ENCODE measurements around the gene COLEC11. TPM values are rescaled to one million over a fixed set of nuclear protein-coding genes. Genes with fewer than 3 reads are reported as not detected.

COLEC11 gene
- total and polyA plus RNA-seq, 2 of the 13 experiments (the other 11 are each of a cell fraction or from before 2014, with no cell fraction given): 1.5 to 3.0 TPM

DNA sequence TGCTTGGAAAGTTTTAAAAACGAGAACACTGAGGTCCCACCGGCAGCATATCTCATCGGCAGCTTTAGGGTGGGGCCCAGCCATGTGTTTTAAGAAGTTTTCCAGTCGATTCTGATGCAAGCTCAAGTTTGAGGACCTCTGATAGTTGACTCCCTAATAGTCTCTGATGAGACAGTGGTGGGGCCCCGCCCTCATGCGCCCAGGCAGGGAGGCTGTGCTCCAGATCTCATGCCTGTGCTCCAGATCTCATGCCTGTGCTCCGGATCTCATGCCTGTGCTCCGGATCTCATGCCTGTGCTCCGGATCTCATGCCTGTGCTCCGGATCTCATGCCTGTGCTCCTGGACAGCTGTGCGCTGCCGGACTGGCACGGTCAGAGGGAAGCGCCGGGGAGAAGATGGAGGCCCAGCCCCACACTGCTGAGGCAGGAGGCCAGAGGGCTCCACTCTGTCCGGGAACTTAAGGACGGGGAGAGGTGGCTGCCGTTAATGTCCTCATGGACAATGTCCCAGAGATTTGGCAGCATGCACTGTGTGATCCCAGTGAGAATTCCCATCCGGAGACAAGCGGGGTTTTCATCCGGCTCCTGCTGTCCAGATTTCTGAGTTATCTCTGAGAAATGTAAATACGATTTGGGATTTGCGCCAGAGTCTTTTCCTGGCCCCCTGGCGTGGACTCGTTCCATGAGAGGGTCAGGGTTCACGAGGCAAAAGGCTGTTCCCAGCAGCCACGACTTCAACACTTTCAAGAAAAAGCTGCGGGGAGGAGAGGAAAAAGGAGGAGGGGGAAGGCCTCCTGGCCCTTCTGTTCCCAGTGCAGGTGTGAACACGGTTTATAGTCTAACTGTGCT lies 9.4 kb upstream of the COLEC11 start (continued):
- TF ChIP-seq NPAS2 (CRISPR knock-in tag; IDR thresholded peaks at IDR 0.05; ENCODE audit: borderline replicate concordance): 0 out of 2 replicates have a peak, but pooled peaks have one; percentile 26
- no peak for TF ChIP-seq HMGA1 (CRISPR knock-in tag; conservative IDR thresholded peaks at IDR 0.05)
- peak; percentile 88 for TF ChIP-seq TARDBP (CRISPR knock-in tag; IDR thresholded peaks at IDR 0.05)
- TF ChIP-seq CBX1 (IDR thresholded peaks at IDR 0.05; ENCODE audit: low read depth): peak; percentile 50
- peak; percentile 99 for TF ChIP-seq PPARG (CRISPR knock-in tag; conservative IDR thresholded peaks at IDR 0.05)
- TF ChIP-seq NFATC3 (CRISPR knock-in tag; IDR thresholded peaks at IDR 0.05): no peak
- TF ChIP-seq TBX2 (CRISPR knock-in tag; IDR thresholded peaks at IDR 0.05; ENCODE audit: borderline replicate concordance): peak; percentile 84
- TF ChIP-seq ZNF878 (CRISPR knock-in tag; IDR thresholded peaks at IDR 0.05): no peak
- TF ChIP-seq, protein P1, sequence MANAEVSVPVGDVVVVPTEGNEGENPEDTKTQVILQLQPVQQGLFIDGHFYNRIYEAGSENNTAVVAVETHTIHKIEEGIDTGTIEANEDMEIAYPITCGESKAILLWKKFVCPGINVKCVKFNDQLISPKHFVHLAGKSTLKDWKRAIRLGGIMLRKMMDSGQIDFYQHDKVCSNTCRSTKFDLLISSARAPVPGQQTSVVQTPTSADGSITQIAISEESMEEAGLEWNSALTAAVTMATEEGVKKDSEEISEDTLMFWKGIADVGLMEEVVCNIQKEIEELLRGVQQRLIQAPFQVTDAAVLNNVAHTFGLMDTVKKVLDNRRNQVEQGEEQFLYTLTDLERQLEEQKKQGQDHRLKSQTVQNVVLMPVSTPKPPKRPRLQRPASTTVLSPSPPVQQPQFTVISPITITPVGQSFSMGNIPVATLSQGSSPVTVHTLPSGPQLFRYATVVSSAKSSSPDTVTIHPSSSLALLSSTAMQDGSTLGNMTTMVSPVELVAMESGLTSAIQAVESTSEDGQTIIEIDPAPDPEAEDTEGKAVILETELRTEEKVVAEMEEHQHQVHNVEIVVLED (CRISPR knock-in tag; IDR thresholded peaks at IDR 0.05; ENCODE audit: borderline replicate concordance): peak; percentile 54; the same call in 1 of the 2 replicates
- TF ChIP-seq ZNF660 (CRISPR knock-in tag; IDR thresholded peaks at IDR 0.05; ENCODE audit: borderline replicate concordance, low read depth): no peak
- TF ChIP-seq, protein P2, sequence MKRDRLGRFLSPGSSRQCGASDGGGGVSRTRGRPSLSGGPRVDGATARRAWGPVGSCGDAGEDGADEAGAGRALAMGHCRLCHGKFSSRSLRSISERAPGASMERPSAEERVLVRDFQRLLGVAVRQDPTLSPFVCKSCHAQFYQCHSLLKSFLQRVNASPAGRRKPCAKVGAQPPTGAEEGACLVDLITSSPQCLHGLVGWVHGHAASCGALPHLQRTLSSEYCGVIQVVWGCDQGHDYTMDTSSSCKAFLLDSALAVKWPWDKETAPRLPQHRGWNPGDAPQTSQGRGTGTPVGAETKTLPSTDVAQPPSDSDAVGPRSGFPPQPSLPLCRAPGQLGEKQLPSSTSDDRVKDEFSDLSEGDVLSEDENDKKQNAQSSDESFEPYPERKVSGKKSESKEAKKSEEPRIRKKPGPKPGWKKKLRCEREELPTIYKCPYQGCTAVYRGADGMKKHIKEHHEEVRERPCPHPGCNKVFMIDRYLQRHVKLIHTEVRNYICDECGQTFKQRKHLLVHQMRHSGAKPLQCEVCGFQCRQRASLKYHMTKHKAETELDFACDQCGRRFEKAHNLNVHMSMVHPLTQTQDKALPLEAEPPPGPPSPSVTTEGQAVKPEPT (CRISPR knock-in tag; IDR thresholded peaks at IDR 0.05; ENCODE audit: low read depth): peak; percentile 64; the same call in 1 of the 2 replicates
- TF ChIP-seq, protein P3, sequence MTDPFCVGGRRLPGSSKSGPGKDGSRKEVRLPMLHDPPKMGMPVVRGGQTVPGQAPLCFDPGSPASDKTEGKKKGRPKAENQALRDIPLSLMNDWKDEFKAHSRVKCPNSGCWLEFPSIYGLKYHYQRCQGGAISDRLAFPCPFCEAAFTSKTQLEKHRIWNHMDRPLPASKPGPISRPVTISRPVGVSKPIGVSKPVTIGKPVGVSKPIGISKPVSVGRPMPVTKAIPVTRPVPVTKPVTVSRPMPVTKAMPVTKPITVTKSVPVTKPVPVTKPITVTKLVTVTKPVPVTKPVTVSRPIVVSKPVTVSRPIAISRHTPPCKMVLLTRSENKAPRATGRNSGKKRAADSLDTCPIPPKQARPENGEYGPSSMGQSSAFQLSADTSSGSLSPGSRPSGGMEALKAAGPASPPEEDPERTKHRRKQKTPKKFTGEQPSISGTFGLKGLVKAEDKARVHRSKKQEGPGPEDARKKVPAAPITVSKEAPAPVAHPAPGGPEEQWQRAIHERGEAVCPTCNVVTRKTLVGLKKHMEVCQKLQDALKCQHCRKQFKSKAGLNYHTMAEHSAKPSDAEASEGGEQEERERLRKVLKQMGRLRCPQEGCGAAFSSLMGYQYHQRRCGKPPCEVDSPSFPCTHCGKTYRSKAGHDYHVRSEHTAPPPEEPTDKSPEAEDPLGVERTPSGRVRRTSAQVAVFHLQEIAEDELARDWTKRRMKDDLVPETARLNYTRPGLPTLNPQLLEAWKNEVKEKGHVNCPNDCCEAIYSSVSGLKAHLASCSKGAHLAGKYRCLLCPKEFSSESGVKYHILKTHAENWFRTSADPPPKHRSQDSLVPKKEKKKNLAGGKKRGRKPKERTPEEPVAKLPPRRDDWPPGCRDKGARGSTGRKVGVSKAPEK (CRISPR knock-in tag; IDR thresholded peaks at IDR 0.05; ENCODE audit: borderline replicate concordance): peak; percentile 12; the same call in 1 of the 2 replicates
- no peak for TF ChIP-seq MAFG (CRISPR knock-in tag; IDR thresholded peaks at IDR 0.05)
- TF ChIP-seq EEA1 (CRISPR knock-in tag; IDR thresholded peaks at IDR 0.05; ENCODE audit: borderline replicate concordance): no peak
- 0 out of 2 replicates have a peak, but pooled peaks have one; percentile 12 for TF ChIP-seq KDM1A (CRISPR knock-in tag; IDR thresholded peaks at IDR 0.05)
- TF ChIP-seq ZBTB4 (CRISPR knock-in tag; IDR thresholded peaks at IDR 0.05; ENCODE audit: borderline replicate concordance): peak; percentile 77; the same call in 1 of the 2 replicates
